Measurements from ENCODE around the gene NFATC2. TPM values are rescaled to one million over a fixed set of nuclear protein-coding genes. Genes with fewer than 3 reads are reported as not detected.

NFATC2 gene
- polyA plus RNA-seq, 1 of the 3 experiments (the other 2 are of a cell fraction), result 0.36 TPM

DNA sequence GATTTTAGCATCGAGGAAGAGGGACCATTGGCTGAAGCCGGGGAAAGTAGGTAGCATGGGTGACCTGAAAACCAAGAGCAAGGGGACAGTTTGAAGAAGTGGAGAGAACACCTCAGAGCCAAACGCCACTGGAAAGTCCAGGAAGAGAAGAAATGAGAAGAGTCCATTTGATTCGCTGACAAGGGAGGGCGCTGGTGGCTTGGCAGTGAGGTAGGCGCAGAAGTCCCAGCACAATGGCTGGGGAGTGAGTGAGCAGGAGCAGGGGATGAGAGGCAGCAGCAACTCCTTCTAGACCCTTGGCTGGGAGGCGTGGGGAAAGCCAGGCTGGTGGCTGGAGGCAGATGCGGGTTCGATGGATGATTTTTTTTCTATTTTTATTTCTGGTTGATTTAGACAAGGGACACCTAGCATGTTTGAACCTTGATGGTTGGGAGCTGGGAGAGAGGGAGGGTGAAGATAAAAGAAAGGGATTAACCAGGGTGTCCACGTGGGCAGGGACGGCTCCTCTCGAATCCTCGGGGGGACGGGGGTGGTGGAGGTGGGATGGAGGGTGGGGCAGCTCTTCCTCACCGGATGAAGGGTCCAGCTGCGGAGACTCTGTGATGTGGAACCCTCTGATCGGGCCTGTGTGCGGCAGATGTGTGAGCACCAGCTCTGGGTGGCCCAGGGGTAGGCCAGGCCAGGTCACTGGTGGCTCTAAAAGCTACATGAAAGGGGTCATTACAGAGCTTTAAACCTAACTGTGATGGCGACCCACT lies 164.2 kb downstream of the NFATC2 start:
- no peaks in the 10 kb centered on the region for H3K36me3 ChIP-seq (replicated peaks in 1 of 2; ENCODE audit: control insufficient read depth in 1 of 2, insufficient read depth in 2 of 2, low read length in 1 of 2)
- H2AFZ ChIP-seq (ENCODE audit: low read depth), result no peak overlapping the region
- ChIA-PET CTCF (interaction anchor here (0.6 to 3.5 kb wide), 6 partner anchors 9 to 391 kb away, joined by 3 to 33 read pairs (median 4); no protein-coding TSS in a partner anchor), POLR2A (no interaction called here)
- 92% methylated on average over 19 of the region's 19 CpGs for WGBS (ENCODE audit: low lambda C conversion rate)
- H3K4me3 ChIP-seq (ENCODE audit: low read depth in 2 of 2, low read length in 1 of 2), result no peak overlapping the region
- no peak for DNase-seq
- peaks cover 3% of the 10 kb centered on the region for H3F3A ChIP-seq (replicated peaks; ENCODE audit: insufficient read depth)
- no peaks in the 10 kb centered on the region for H3K27me3 ChIP-seq (ENCODE audit: insufficient read depth)
- H3K4me1 ChIP-seq (ENCODE audit: control insufficient read depth in 1 of 2, insufficient read depth in 2 of 2, low read depth in 1 of 2, low read length in 1 of 2), result peaks cover 0 to 19% of the 10 kb centered on the region in 2 experiments; a peak in 2 of 4 replicates
- no peaks in the 10 kb centered on the region for H3K79me2 ChIP-seq (ENCODE audit: insufficient read depth)
- H3K27ac ChIP-seq (ENCODE audit: low read depth in 2 of 2, low read length in 1 of 2), result no peak overlapping the region
- no peak overlapping the region for H3K4me2 ChIP-seq
- H3K9me3 ChIP-seq, result no peaks in the 10 kb centered on the region
- H4K20me1 ChIP-seq (ENCODE audit: insufficient read depth), result no peaks in the 10 kb centered on the region
- no peak overlapping the region for H3K9ac ChIP-seq
- no peaks in the 10 kb centered on the region for H3K9me2 ChIP-seq
- TF ChIP-seq, protein P1, sequence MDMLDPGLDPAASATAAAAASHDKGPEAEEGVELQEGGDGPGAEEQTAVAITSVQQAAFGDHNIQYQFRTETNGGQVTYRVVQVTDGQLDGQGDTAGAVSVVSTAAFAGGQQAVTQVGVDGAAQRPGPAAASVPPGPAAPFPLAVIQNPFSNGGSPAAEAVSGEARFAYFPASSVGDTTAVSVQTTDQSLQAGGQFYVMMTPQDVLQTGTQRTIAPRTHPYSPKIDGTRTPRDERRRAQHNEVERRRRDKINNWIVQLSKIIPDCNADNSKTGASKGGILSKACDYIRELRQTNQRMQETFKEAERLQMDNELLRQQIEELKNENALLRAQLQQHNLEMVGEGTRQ (IDR thresholded peaks at IDR 0.05; ENCODE audit: borderline replicate concordance, low read depth, low read length), result no peak
- no peak for TF ChIP-seq ELF1 (IDR thresholded peaks at IDR 0.05)
- no peak for TF ChIP-seq PBX3 (IDR thresholded peaks at IDR 0.05)
- TF ChIP-seq SIN3A (IDR thresholded peaks at IDR 0.05; ENCODE audit: borderline replicate concordance, low read depth, low read length), result no peak
- no peak for TF ChIP-seq POLR2AphosphoS5 (IDR thresholded peaks at IDR 0.05; ENCODE audit: low read depth, low read length)
- TF ChIP-seq, protein P2, sequence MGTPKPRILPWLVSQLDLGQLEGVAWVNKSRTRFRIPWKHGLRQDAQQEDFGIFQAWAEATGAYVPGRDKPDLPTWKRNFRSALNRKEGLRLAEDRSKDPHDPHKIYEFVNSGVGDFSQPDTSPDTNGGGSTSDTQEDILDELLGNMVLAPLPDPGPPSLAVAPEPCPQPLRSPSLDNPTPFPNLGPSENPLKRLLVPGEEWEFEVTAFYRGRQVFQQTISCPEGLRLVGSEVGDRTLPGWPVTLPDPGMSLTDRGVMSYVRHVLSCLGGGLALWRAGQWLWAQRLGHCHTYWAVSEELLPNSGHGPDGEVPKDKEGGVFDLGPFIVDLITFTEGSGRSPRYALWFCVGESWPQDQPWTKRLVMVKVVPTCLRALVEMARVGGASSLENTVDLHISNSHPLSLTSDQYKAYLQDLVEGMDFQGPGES (IDR thresholded peaks at IDR 0.05; ENCODE audit: low read depth, low read length), result no peak
- TF ChIP-seq, protein P3, sequence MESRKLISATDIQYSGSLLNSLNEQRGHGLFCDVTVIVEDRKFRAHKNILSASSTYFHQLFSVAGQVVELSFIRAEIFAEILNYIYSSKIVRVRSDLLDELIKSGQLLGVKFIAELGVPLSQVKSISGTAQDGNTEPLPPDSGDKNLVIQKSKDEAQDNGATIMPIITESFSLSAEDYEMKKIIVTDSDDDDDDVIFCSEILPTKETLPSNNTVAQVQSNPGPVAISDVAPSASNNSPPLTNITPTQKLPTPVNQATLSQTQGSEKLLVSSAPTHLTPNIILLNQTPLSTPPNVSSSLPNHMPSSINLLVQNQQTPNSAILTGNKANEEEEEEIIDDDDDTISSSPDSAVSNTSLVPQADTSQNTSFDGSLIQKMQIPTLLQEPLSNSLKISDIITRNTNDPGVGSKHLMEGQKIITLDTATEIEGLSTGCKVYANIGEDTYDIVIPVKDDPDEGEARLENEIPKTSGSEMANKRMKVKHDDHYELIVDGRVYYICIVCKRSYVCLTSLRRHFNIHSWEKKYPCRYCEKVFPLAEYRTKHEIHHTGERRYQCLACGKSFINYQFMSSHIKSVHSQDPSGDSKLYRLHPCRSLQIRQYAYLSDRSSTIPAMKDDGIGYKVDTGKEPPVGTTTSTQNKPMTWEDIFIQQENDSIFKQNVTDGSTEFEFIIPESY (IDR thresholded peaks at IDR 0.05; ENCODE audit: borderline replicate concordance, low read depth), result no peak
- TF ChIP-seq TAF1 (IDR thresholded peaks at IDR 0.05; ENCODE audit: borderline replicate concordance, low read depth, low read length), result no peak
- peak; percentile 31 for TF ChIP-seq CTCF (IDR thresholded peaks at IDR 0.05)
- TF ChIP-seq GATA2 (CRISPR knock-in tag; IDR thresholded peaks at IDR 0.05), result no peak
- peak; percentile 51 for TF ChIP-seq RAD21 (IDR thresholded peaks at IDR 0.05; ENCODE audit: low read length)
- no peak for TF ChIP-seq REST (IDR thresholded peaks at IDR 0.05; ENCODE audit: low read depth, low read length)
- no peak for TF ChIP-seq EP300 (IDR thresholded peaks at IDR 0.05; ENCODE audit: borderline replicate concordance in 1 of 2, low read depth in 1 of 2, low read length in 1 of 2)
- TF ChIP-seq FOXM1 (IDR thresholded peaks at IDR 0.05; ENCODE audit: low read depth), result no peak
- no peak for TF ChIP-seq NFIC (IDR thresholded peaks at IDR 0.05; ENCODE audit: borderline replicate concordance)
- TF ChIP-seq RFX5 (IDR thresholded peaks at IDR 0.05; ENCODE audit: low read length), result no peak
- no peak for TF ChIP-seq RXRA (IDR thresholded peaks at IDR 0.05; ENCODE audit: borderline replicate concordance, low read depth)
- TF ChIP-seq SMC3 (IDR thresholded peaks at IDR 0.05; ENCODE audit: low read depth, low read length), result peak; percentile 43
